Suprapubic skin (tissue), 4 donors: ENCODE data around the gene LPCAT3. TPM values are rescaled to one million over a fixed set of nuclear protein-coding genes. Genes with fewer than 3 reads are reported as not detected.
"Not testable (repeated sequence)": the region's sequence is repeated elsewhere in the genome, so short reads cannot be mapped to it uniquely, and the experiment has no call there.

Source experiments
- DNase-seq, 2 donors: peaks; one replicate each; pipeline ENCODE4 v3.0.0-alpha.2; 2019; ENCODE audit warnings: low spot score in 2 of 2
- H3K27ac ChIP-seq: fragments of 200-600 bp; sonication (generic); one replicate; pipeline ENCODE4 v1.5.1; 2019
- H3K27me3 ChIP-seq: fragments of 200-600 bp; sonication (generic); one replicate; pipeline ENCODE4 v1.5.1; 2019
- H3K36me3 ChIP-seq: fragments of 200-600 bp; sonication (generic); one replicate; pipeline ENCODE4 v1.5.1; 2019
- H3K4me1 ChIP-seq: fragments of 200-600 bp; sonication (generic); one replicate; pipeline ENCODE4 v1.5.1; 2019
- H3K4me3 ChIP-seq: fragments of 200-600 bp; sonication (generic); one replicate; pipeline ENCODE4 v1.5.1; 2019; ENCODE audit warnings: mild to moderate bottlenecking
- H3K9me3 ChIP-seq: fragments of 200-600 bp; sonication (generic); one replicate; pipeline ENCODE4 v1.5.1; 2019
- CTCF ChIP-seq, 2 donors: fragments of 200-600 bp in 1 of 2; fragments of 450-650 bp in 1 of 2; sonication (generic) in 1 of 2; IDR thresholded peaks; one replicate each; pipeline ENCODE4 v1.5.1; 2016 to 2019; ENCODE audit warnings: antibody characterized with exemption in 2 of 2, mild to moderate bottlenecking in 1 of 2, moderate library complexity in 1 of 2
- EP300 ChIP-seq: sonication (generic); formaldehyde crosslinking; IDR thresholded peaks from one replicate; pipeline ENCODE4 v1.6.1; 2017; ENCODE audit warnings: antibody characterized with exemption
- POLR2A ChIP-seq, 2 donors: fragments of 450-650 bp; IDR thresholded peaks; one replicate each; pipeline ENCODE4 v1.6.1; 2017; ENCODE audit warnings: antibody characterized with exemption in 2 of 2, mild to moderate bottlenecking in 2 of 2, moderate library complexity in 2 of 2
- POLR2AphosphoS5 ChIP-seq, 3 donors: sonication (generic); formaldehyde crosslinking; IDR thresholded peaks; one replicate each; pipeline ENCODE4 v1.6.1; 2017; ENCODE audit warnings: antibody characterized with exemption in 3 of 3
- WGBS: methylation state at CpG from one replicate; pipeline ENCODE4 v1.1.5; 2018; 5-methylcytosine and 5-hydroxymethylcytosine counted together
- total RNA-seq, 4 donors: library from RNA; depleted of rRNA; stranded (reverse); fragments of >200 nt; gene quantifications; one replicate each; pipeline ENCODE4 v1.1.0, GENCODE V29; 2016

Gene LPCAT3
- total RNA-seq, 4 donors from 2014 or later: 51.3 to 79.3 (median 56.8) TPM

DNA sequence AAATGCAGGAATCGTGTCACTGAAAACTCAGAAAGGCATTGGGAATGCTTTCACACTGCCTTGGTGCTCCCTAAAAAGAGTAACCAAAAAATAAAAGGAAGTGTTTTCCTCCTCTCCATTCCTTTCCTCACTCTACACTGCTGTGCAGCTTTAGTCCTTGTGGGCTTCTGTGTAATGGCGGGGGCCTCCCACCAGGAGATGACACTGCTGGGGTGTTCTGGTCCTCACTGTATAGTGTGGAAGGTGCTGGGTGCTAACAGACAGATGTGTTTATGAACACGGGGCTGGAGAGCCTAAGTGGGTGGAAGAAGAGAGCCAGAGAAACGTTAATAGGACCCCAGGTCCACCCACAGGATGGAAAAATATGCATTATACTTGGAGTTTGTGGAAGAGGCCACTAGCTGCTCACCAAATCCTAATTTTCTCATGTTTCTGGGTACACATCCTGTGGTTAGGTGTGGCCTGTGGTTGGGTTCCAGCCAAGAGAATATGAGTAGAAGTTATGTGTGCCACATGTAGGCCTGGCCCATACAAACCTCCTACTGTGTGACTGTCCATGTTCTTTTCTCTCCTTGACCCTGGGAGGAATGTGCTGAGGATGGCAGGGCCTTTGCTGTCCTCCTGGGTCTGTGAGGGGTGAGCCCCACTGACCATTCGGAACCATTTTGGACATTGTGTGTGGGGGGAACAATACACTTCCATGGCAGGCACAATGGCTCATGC, 28.3 kb upstream of the LPCAT3 start:
- Histone ChIP-seq H3K4me1 (peaks cover 3% of the 10 kb centered on the region), H3K27me3 (no peaks in the 10 kb centered on the region), H3K4me3 (no peak overlapping the region), H3K27ac (no peak overlapping the region), H3K36me3 (no peaks in the 10 kb centered on the region), H3K9me3 (no peaks in the 10 kb centered on the region)
- DNase-seq: no peak
- TF ChIP-seq POLR2A (IDR thresholded peaks at IDR 0.05): no peak
- TF ChIP-seq EP300: no peak
- no peak for TF ChIP-seq POLR2AphosphoS5 (IDR thresholded peaks at IDR 0.05)
- TF ChIP-seq CTCF (IDR thresholded peaks at IDR 0.05): no peak
- 83% methylated on average over 5 of the region's 5 CpGs for WGBS

GRCh38 chr12:7045913-7046312, 27.6 kb upstream of the LPCAT3 start:
- 94% methylated on average over 9 of the region's 9 CpGs for WGBS
- H3K4me1 ChIP-seq: peaks cover 3% of the 10 kb centered on the region
- TF ChIP-seq CTCF (IDR thresholded peaks at IDR 0.05): no peak
- no peaks in the 10 kb centered on the region for H3K27me3 ChIP-seq
- no peak overlapping the region for H3K4me3 ChIP-seq
- no peaks in the 10 kb centered on the region for H3K9me3 ChIP-seq
- H3K27ac ChIP-seq: no peak overlapping the region
- no peaks in the 10 kb centered on the region for H3K36me3 ChIP-seq
- DNase-seq: no peak

DNA sequence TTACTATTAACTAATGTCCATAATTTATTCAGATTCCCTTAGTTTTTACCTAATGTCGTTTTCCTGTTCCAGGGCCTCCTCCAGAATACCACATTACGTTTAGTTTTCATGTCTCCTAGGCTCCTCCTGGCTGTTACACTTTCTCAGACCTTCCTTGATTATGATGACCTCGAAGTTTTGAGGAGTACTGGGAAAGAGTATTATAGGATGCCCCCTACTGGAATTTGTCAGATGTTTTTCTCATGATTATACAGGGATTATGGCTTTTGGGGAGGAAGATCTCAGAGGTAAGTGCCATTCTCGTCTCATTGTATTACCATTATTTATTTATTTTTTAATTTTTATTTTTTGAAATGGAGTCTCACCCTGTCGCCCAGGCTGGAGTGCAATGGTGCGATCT, 24.6 kb upstream of the LPCAT3 start:
- H3K27ac ChIP-seq: no peak overlapping the region
- H3K4me3 ChIP-seq: no peak overlapping the region
- H3K4me1 ChIP-seq: peaks cover 3% of the 10 kb centered on the region
- no peak for DNase-seq
- no peaks in the 10 kb centered on the region for H3K36me3 ChIP-seq
- H3K9me3 ChIP-seq: no peaks in the 10 kb centered on the region
- no peak for TF ChIP-seq EP300
- no peak for TF ChIP-seq POLR2A (IDR thresholded peaks at IDR 0.05)
- no peak for TF ChIP-seq POLR2AphosphoS5 (IDR thresholded peaks at IDR 0.05)
- no peak for TF ChIP-seq CTCF (IDR thresholded peaks at IDR 0.05)
- no peaks in the 10 kb centered on the region for H3K27me3 ChIP-seq
- 43% methylated on average over 6 of the region's 6 CpGs for WGBS

GRCh38 chr12:7039403-7039802, 21.1 kb upstream of the LPCAT3 start:
- no peak for TF ChIP-seq POLR2AphosphoS5 (IDR thresholded peaks at IDR 0.05)
- TF ChIP-seq EP300: no peak
- TF ChIP-seq POLR2A (IDR thresholded peaks at IDR 0.05): no peak
- no peak for DNase-seq
- Histone ChIP-seq H3K4me3 (no peak overlapping the region), H3K9me3 (no peaks in the 10 kb centered on the region), H3K27ac (no peak overlapping the region), H3K4me1 (peaks cover 3% of the 10 kb centered on the region), H3K27me3 (no peaks in the 10 kb centered on the region), H3K36me3 (no peaks in the 10 kb centered on the region)
- 48% methylated on average over 10 of the region's 10 CpGs for WGBS

- no peaks in the 10 kb centered on the region for H3K27me3 ChIP-seq
- TF ChIP-seq POLR2AphosphoS5 (IDR thresholded peaks at IDR 0.05) (no peak), CTCF (IDR thresholded peaks at IDR 0.05) (no peak), POLR2A (IDR thresholded peaks at IDR 0.05) (no peak), EP300 (no peak)
- no peak overlapping the region for H3K4me3 ChIP-seq
- no peaks in the 10 kb centered on the region for H3K9me3 ChIP-seq
- no peak for DNase-seq
- no peak overlapping the region for H3K27ac ChIP-seq
- 94% methylated on average over 19 of the region's 22 CpGs for WGBS
- no peaks in the 10 kb centered on the region for H3K36me3 ChIP-seq
- H3K4me1 ChIP-seq: peaks cover 3% of the 10 kb centered on the region
These were observed 20.3 kb upstream of the LPCAT3 start for GRCh38 chr12:7038591-7038990.

GRCh38 chr12:7037411-7037810, 19.1 kb upstream of the LPCAT3 start:
- not testable (repeated sequence) for H3K27me3 ChIP-seq, H3K4me3 ChIP-seq, H3K9me3 ChIP-seq, H3K27ac ChIP-seq, H3K4me1 ChIP-seq, DNase-seq, H3K36me3 ChIP-seq
- WGBS: 95% methylated on average over 11 of the region's 32 CpGs
